HTERT RPE-1 (cell line): Measurements from ENCODE around the gene ADAM29.
"Not testable (repeated sequence)": the region's sequence is repeated elsewhere in the genome, so short reads cannot be mapped to it uniquely, and the experiment has no call there.

Source experiments
- in situ Hi-C: fragments of 300-500 bp; cut with MboI; formaldehyde crosslinking; loops from 4 replicates; pipeline ENCODE4 v1.14.3; 2020; ENCODE audit warnings: low sequenced_read_pairs

Gene ADAM29

GRCh38 chr4:174918058-174918457 is at the start of gene ADAM29:
Gene ADAM29 (plus strand): TSS chr4:174918358. CDS start chr4:174975526, 57,168 bp downstream.
- in situ Hi-C loops, result no loop called here

DNA sequence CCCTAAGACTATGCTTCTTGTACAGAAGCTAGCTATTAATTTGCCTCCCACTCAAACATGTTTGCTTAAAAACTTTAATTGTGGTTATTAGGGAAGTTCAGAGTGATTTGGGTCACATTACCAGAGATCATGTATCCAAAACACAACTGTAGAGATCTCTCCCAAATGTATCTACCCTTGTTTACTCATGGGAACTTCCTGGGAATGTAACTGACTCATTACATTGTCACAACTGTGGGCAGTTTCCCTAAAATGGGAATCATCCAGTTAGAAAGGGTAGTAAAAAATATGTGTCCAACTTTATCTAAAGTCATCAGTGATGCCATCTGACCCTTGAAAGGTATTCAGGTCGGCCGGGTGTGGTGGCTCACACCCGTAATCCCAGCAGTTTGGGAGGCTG is 48.8 kb upstream of the ADAM29 start:
- in situ Hi-C loops, result no loop called here

- in situ Hi-C loops, result no loop called here
Measured at GRCh38 chr4:174870311-174870710, 47.8 kb upstream of the ADAM29 start.

DNA sequence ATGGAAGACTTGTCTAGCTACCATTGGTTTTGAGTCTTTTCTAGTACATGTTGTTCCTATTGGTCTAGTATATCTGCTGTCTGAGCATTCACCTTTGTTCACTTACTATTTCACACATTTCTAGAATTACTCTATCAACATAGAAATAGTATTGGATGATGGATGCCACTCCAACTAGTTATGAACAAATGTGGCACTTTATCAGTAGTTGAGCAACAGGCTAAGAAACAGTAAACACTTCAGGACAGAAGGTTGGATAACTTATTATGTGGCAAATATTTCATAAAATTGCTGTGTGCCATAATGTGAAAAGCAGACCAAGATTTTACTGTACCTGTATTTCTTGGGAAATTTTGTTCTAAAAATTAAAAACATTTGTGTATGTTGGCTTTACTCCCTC is 46.8 kb upstream of the ADAM29 start:
- in situ Hi-C loops, result no loop called here

DNA sequence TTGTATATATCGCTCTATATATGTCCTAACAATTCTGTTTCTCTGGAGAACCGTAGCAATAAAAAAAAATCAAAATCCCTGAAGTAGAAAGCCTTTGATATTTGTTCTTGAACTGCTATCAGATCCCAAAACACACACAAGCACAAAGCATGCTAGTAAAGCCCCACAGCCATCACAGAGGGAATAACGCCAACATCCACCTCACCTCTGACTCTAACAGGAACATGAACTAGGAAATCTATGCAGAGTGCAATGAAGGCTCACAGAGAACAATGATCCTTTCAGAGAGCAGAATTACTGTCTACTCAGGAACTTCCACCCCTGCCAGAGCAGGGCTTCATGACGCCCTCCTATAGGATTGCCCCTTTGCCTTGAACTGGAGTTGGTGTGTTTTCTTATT is 45.0 kb upstream of the ADAM29 start:
- in situ Hi-C loops, result not testable (repeated sequence)

GRCh38 chr4:174873931-174874330 is 44.2 kb upstream of the ADAM29 start:
- in situ Hi-C loops, result no loop called here

DNA sequence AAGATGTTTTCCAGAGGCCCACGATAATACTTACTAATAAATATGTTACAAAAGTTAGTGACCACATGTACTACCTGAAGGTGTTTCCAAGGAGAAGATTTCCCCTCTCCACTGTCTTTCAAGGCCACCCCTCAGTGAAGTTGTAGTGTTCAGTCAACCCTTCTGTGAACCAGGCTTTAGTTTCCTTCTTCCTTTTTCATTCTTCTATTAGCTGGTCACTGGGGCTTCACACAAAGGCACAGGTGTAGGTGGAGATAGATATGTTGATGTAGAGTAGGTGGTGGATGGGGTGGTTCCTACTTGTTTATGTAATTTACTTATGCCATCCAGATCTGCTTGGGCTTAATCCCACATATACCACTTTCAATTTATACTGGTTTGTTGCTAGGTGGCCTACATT is 43.3 kb upstream of the ADAM29 start:
- in situ Hi-C loops, result no loop called here

GRCh38 chr4:174880001-174880400 is 38.2 kb upstream of the ADAM29 start:
- in situ Hi-C loops, result no loop called here

GRCh38 chr4:174882317-174882992 is 35.7 kb upstream of the ADAM29 start:
- in situ Hi-C loops, result no loop called here

DNA sequence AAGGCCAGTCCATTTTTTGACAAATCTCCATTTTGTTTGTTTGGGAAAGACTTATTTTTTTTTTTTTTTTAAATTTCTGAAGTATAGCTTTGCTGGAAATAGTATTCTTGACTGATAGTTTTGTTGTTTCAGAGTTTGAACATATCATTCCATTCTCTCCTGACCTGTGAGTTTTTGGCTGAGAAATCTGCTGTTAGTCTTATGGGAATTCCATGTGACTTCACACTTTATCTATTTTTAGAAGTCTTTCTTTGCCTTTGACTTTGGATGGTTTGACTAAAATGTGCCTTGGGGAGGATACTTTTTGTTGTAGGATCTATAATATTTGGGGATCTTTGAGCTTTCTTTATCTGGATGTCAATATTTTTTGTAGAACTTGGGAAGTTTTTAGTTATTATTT is 10.7 kb upstream of the ADAM29 start:
- in situ Hi-C loops, result no loop called here

DNA sequence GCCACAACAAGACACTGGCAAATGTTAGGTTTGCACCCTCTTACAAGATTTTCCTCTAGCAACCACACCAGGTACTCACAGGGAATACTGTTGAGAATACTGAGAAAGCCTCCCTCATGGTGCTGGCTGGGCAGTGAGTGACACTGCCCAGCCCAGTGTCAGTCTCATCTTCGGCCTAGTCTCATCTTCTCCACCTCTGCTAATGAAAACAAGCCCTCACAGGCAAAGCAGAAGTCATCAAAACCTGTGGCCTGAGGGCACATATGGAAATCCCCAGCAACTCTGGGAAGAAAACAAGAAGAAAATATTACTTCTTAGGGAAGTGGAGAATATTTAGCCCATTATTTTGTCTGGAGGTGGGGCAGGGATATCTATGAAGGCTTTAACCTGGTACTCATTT is 7.9 kb upstream of the ADAM29 start:
- in situ Hi-C loops, result no loop called here

DNA sequence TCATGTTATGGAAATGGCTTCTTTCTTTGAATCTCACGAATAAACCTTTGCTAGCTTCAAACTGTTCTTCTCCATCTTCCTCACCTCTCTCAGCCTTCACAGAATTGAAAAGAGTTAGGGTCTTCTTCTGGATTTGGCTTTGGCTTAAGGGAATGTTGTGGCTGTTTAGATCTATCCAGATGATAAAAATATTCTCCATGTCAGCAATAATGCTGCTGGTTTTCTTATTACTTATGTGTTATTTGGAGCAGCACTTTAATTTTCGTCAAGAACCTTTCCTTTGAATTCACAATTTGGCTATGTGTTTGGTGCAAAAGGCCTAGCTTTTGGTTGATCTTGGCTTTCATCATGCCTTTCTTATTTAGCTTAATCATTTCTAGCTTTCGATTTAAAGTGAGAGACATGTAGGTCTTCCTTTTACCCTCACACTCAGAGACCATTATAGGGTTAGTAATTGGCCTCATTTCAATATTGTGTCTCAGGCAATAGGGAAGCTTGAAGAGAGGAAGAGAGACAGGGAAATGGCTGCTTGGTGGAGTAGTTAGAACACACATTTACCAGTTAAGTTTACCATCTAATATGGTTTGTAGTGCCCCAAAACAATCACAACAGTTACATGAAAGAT is 5.1 kb upstream of the ADAM29 start:
- in situ Hi-C loops, result no loop called here

GRCh38 chr4:174919886-174920423 is 1.8 kb downstream of the ADAM29 start:
- in situ Hi-C loops, result no loop called here

- in situ Hi-C loops, result no loop called here
Measured at GRCh38 chr4:174926958-174927357, 8.8 kb downstream of the ADAM29 start.

GRCh38 chr4:174928174-174928573 is 10.0 kb downstream of the ADAM29 start:
- in situ Hi-C loops, result no loop called here

- in situ Hi-C loops, result no loop called here
Measured at GRCh38 chr4:174928575-174929253, 10.6 kb downstream of the ADAM29 start.

DNA sequence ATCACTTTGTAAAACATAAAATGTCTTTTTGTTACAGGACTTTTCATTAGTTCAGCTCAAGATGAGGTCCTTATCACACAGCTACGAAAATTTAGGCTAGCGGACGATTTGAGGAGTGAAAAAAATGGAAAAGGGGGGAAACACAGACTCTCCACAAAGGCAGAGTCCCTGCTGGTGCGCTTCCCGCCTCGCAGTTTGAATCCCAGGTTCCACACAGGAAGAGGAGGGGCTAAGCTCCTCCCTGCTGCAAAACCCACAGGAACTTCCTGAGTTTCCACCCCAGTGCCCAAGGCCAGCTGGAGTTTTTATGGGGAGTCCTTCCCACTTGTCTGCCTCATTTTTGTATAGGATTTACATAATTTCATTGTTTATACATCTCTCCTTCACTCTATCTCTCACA is 11.2 kb downstream of the ADAM29 start:
- in situ Hi-C loops, result no loop called here

- in situ Hi-C loops, result no loop called here
Measured at GRCh38 chr4:174930895-174931294, 12.7 kb downstream of the ADAM29 start.

- in situ Hi-C loops, result no loop called here
Measured at GRCh38 chr4:174933083-174933482, 14.9 kb downstream of the ADAM29 start.

DNA sequence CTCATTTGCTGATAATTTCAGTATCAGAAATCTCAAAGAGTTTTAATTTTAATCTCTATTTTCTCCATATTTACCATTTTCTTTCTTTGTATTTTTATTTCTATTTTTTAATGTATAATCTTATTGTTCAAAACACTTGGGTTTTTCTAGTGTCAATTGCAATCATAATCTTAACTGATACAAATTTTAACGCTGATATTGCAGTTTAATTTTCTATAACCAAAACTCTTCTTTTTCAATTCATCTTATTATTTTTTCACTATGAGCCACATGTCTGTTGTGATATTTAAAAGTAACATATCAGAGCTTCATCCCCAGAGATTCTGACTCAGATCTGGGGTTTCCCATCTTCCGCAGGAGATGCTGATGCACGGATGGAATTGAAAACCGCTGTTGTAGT is 16.2 kb downstream of the ADAM29 start:
- in situ Hi-C loops, result no loop called here

GRCh38 chr4:174935607-174936006 is 17.4 kb downstream of the ADAM29 start:
- in situ Hi-C loops, result no loop called here

DNA sequence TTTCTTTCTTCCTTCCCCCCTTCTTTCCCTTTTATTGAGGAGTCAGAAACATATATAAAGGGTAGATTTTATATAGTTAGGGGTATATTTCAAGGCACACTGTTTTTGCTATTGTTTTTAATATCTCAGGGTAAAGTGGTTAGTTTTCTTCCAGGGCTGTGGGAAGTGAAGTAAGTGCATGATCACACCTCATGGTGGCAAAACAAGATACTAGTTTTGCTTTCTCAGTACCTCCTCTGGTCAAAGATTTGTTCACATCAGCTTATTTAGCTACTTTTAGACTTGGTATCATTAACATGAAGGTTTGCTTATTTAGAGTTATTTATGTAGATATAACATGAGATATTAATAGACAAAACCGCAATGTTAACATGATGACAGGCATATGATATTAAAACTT is 21.8 kb downstream of the ADAM29 start:
- in situ Hi-C loops, result no loop called here
